Fibroblast of lung (primary cell): ENCODE results near the gene SNRPA1.

Source experiments
- CTCF ChIP-seq, 2 donors: IDR thresholded peaks in 1 of 2; conservative IDR thresholded peaks in 1 of 2; 1 replicate in 1 of 2; 2 replicates in 1 of 2; pipeline ENCODE4 v1.5.1; 2011 to 2012; ENCODE audit warnings: low read length in 2 of 2, control low read depth in 1 of 2, inconsistent platforms in 1 of 2, low read depth in 1 of 2, mild to moderate bottlenecking in 1 of 2
- EZH2 ChIP-seq: IDR thresholded peaks from 2 replicates; pipeline ENCODE4 v1.5.1; 2012; ENCODE audit warnings: low read length, control low read depth, mild to moderate bottlenecking; ENCODE audit errors: missing control alignments

GRCh38 chr15:101342056-101342455, 47.0 kb upstream of the SNRPA1 start:
- TF ChIP-seq CTCF (conservative IDR thresholded peaks at IDR 0.05 in 1 of 2, IDR thresholded peaks at IDR 0.05 in 1 of 2; ENCODE audit: low read depth in 1 of 2, low read length in 2 of 2) = no peak
- TF ChIP-seq EZH2 = no peak
